CD8-positive, alpha-beta memory T cell (primary cell): ENCODE data around the gene LRTM2. TPM values are rescaled to one million over a fixed set of nuclear protein-coding genes. Genes with fewer than 3 reads are reported as not detected.

Source experiments
- CTCF ChIA-PET: fragments of 350-600 bp; sonication (Branson Sonifier 250); formaldehyde crosslinking; loops from one replicate; lab custom pipeline; 2021; ENCODE audit warnings: antibody characterized with exemption; lab: Charles Lee
- POLR2A ChIA-PET: fragments of 350-600 bp; sonication (Branson Sonifier 250); formaldehyde crosslinking; loops from one replicate; lab custom pipeline; 2021; ENCODE audit warnings: antibody characterized with exemption; lab: Charles Lee
- DNase-seq, 5 donors: peaks; one replicate each; pipeline versions ENCODE4 v3.0.0 to v3.0.0-alpha.2; 2020 to 2022; ENCODE audit warnings: mixed read lengths in 1 of 5
- H3K27ac ChIP-seq: one replicate; pipeline ENCODE4 v1.7.0; 2013; ENCODE audit warnings: low read depth, mild to moderate bottlenecking, low read length, moderate library complexity
- H3K27me3 ChIP-seq: 2 replicates; pipeline ENCODE4 v1.7.0; 2013; ENCODE audit warnings: low read length, mild to moderate bottlenecking; ENCODE audit not compliant: insufficient read depth, poor library complexity, severe bottlenecking
- H3K36me3 ChIP-seq: 2 replicates; pipeline ENCODE4 v1.7.0; 2013; ENCODE audit warnings: mild to moderate bottlenecking, low read length, moderate library complexity; ENCODE audit not compliant: insufficient read depth
- H3K4me1 ChIP-seq: 2 replicates; pipeline ENCODE4 v1.7.0; 2013; ENCODE audit warnings: mild to moderate bottlenecking, low read length, moderate library complexity; ENCODE audit not compliant: insufficient read depth
- H3K4me3 ChIP-seq: 2 replicates; pipeline ENCODE4 v1.7.0; 2013; ENCODE audit warnings: mild to moderate bottlenecking, low read length
- H3K9me3 ChIP-seq: 2 replicates; pipeline ENCODE4 v1.7.0; 2013; ENCODE audit warnings: mild to moderate bottlenecking, low read length
- H3K27ac Mint-ChIP-seq, 8 donors: one replicate each; pipeline ENCODE4 v1.8.0; 2020 to 2021; ENCODE audit warnings: mixed read lengths in 8 of 8, mild to moderate bottlenecking in 6 of 8, inconsistent platforms in 3 of 8, moderate library complexity in 3 of 8
- H3K27me3 Mint-ChIP-seq, 2 donors: one replicate each; pipeline ENCODE4 v1.8.0; 2020 to 2021; ENCODE audit warnings: mixed read lengths in 2 of 2, mild to moderate bottlenecking in 1 of 2, moderate library complexity in 1 of 2
- H3K36me3 Mint-ChIP-seq, 3 donors: one replicate each; pipeline ENCODE4 v1.8.0; 2020 to 2021; ENCODE audit warnings: mixed read lengths in 3 of 3, inconsistent platforms in 1 of 3, mild to moderate bottlenecking in 1 of 3
- H3K4me1 Mint-ChIP-seq, 3 donors: one replicate each; pipeline ENCODE4 v1.8.0; 2020 to 2021; ENCODE audit warnings: mixed read lengths in 3 of 3, inconsistent platforms in 1 of 3, mild to moderate bottlenecking in 1 of 3
- H3K4me3 Mint-ChIP-seq, 7 donors: one replicate each; pipeline ENCODE4 v1.8.0; 2020 to 2021; ENCODE audit warnings: mixed read lengths in 7 of 7, mild to moderate bottlenecking in 6 of 7, moderate library complexity in 4 of 7, inconsistent platforms in 2 of 7
- H3K9me3 Mint-ChIP-seq, 5 donors: one replicate each; pipeline ENCODE4 v1.8.0; 2020 to 2022; ENCODE audit warnings: mixed read lengths in 5 of 5, mild to moderate bottlenecking in 3 of 5, moderate library complexity in 2 of 5, inconsistent platforms in 1 of 5
- polyA plus RNA-seq: library from polyadenylated mRNA; unstranded; fragments of 300-500 nt; fragmentation: Illumina TruSeq; gene quantifications from one replicate; pipeline ENCODE4 v1.2.3, GENCODE V29; 2021
- total RNA-seq, 2 experiments: library from RNA; stranded (reverse); gene quantifications; one replicate each; pipeline ENCODE4 v1.2.3, GENCODE V29; 2021

Gene LRTM2
- total and polyA plus RNA-seq, 3 experiments from 2014 or later = 0.24 TPM; not detected in 2

DNA sequence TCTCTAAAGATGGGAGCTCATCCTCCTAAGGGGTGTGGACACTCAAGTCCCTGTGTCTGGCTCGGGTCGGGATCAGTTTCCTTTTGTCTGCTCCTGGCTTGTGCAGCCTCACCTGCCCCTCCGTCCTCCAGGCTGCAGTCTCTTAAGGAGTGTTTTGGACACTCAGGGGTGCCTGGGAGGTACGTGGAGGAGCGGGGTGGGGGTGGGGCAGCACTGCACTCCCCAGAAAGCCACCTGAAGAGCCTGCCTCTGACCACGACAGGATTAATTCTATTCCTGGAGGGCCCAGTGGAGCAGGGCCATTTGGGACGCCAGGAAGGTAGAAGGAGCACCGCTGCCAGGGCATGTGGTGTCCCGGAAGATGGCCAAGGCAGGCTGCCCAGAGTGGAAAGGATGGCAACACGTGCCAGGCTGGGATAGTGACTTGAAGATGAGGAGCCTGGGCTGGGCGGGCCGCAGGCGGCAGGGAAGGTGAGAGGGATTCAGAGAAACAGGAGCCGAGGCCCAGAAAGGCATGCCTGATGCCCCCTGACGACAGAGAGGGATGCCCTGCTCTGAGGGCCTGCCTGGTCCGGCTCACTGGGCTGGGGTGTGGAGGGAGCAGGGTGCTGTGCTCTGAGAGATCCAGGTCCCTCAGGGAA lies 14.8 kb upstream of the LRTM2 start:
- H3K36me3 ChIP-seq = no peaks in the 10 kb centered on the region
- peaks cover 0 to 2% of the 10 kb centered on the region in 2 donors for H3K27me3 Mint-ChIP-seq
- DNase-seq = peak in 1 of 5 donors; percentile 43
- H3K4me1 Mint-ChIP-seq = peaks cover 13 to 26% (median 18%) of the 10 kb centered on the region in 3 donors
- no peak overlapping the region for H3K27ac ChIP-seq
- peaks cover 6% of the 10 kb centered on the region for H3K4me1 ChIP-seq
- H3K9me3 Mint-ChIP-seq = no peaks in the 10 kb centered on the region
- peak overlapping the region in 2 of 8 donors; percentile 47 to 74 for H3K27ac Mint-ChIP-seq
- ChIA-PET CTCF (interaction anchor here (1.0 to 4.7 kb wide), 2 partner anchors 134 kb away, joined by 3 to 17 read pairs; no protein-coding TSS in a partner anchor), POLR2A (no interaction called here)
- H3K4me3 Mint-ChIP-seq = no peak overlapping the region
- H3K27me3 ChIP-seq = no peaks in the 10 kb centered on the region
- no peaks in the 10 kb centered on the region for H3K9me3 ChIP-seq
- no peak overlapping the region for H3K4me3 ChIP-seq
- H3K36me3 Mint-ChIP-seq = no peaks in the 10 kb centered on the region

DNA sequence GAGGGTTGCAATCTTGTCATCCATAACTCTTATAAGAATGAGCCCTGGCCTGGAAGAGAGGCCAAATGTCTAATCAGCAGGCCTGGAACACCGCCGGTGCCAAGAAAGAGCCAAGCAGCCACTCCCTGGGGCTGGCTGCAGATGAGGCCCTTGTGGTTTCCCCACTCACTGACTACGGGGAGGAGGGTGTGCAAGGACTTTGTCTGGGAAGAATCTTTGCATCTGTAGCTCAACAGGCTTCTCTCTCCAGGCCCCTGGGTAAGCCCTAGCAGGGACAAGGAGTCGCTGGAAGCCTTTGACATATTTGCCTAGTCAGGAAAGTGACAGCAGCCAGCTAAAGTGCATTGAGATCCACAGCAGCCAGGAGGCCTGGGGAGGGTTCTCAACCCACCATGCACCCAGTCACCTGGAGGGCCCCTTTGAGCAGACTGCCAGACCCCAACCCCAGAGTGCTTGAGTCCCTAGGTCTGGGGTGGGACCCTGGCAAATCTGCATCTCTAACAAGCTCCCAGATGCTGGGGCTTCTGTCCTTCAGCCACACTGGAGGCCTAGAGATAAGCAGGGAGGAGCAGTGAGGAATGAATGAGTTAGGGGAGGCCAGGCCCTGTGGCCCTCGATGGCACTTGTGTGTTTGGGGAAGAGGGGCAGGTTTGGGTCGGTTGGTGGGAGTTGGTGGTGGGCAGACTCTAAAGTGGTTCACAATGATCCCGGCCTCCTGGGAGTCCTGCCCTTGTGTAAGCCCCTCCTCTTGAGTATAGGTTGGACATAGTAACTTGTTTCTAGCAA lies 13.9 kb upstream of the LRTM2 start:
- no peaks in the 10 kb centered on the region for H3K9me3 Mint-ChIP-seq
- peak overlapping the region in 4 of 8 donors; percentile 14 to 70 (median 38) for H3K27ac Mint-ChIP-seq
- Histone ChIP-seq H3K4me3 (no peak overlapping the region), H3K9me3 (no peaks in the 10 kb centered on the region), H3K27me3 (no peaks in the 10 kb centered on the region), H3K4me1 (peaks cover 6% of the 10 kb centered on the region), H3K36me3 (no peaks in the 10 kb centered on the region), H3K27ac (no peak overlapping the region)
- H3K36me3 Mint-ChIP-seq = no peaks in the 10 kb centered on the region
- no peak overlapping the region for H3K4me3 Mint-ChIP-seq
- peaks cover 18 to 28% (median 20%) of the 10 kb centered on the region in 3 donors for H3K4me1 Mint-ChIP-seq
- DNase-seq = peak in 1 of 5 donors; percentile 38
- ChIA-PET CTCF (interaction anchor here (1.0 kb wide), 1 partner anchor 133 kb away, joined by 3 read pairs; no protein-coding TSS in a partner anchor), POLR2A (no interaction called here)
- peaks cover 0 to 4% of the 10 kb centered on the region in 2 donors for H3K27me3 Mint-ChIP-seq

GRCh38 chr12:1807087-1807860 lies 13.1 kb upstream of the LRTM2 start:
- Mint-ChIP-seq H3K36me3 (no peaks in the 10 kb centered on the region), H3K27me3 (peaks cover 0 to 4% of the 10 kb centered on the region in 2 donors), H3K4me1 (peaks cover 20 to 36% (median 22%) of the 10 kb centered on the region in 3 donors), H3K4me3 (no peak overlapping the region), H3K9me3 (no peaks in the 10 kb centered on the region), H3K27ac (peak overlapping the region in 4 of 8 donors; percentile 20 to 84 (median 70))
- H3K9me3 ChIP-seq = no peaks in the 10 kb centered on the region
- H3K4me3 ChIP-seq = no peak overlapping the region
- ChIA-PET CTCF (no interaction called here), POLR2A (no interaction called here)
- peak in 1 of 5 donors; percentile 35 for DNase-seq
- no peak overlapping the region for H3K27ac ChIP-seq
- no peaks in the 10 kb centered on the region for H3K36me3 ChIP-seq
- no peaks in the 10 kb centered on the region for H3K27me3 ChIP-seq
- peaks cover 10% of the 10 kb centered on the region for H3K4me1 ChIP-seq

GRCh38 chr12:1808036-1808797 lies 12.1 kb upstream of the LRTM2 start:
- Histone ChIP-seq H3K4me3 (no peak overlapping the region), H3K27ac (no peak overlapping the region), H3K36me3 (no peaks in the 10 kb centered on the region), H3K4me1 (peaks cover 15% of the 10 kb centered on the region), H3K27me3 (no peaks in the 10 kb centered on the region), H3K9me3 (no peaks in the 10 kb centered on the region)
- CTCF ChIA-PET = no interaction called here
- H3K27ac Mint-ChIP-seq = peak overlapping the region in 5 of 8 donors; percentile 75 to 88 (median 82)
- H3K4me1 Mint-ChIP-seq = peaks cover 20 to 37% (median 22%) of the 10 kb centered on the region in 3 donors
- H3K27me3 Mint-ChIP-seq = peaks cover 0 to 4% of the 10 kb centered on the region in 2 donors
- POLR2A ChIA-PET = no interaction called here
- H3K9me3 Mint-ChIP-seq = no peaks in the 10 kb centered on the region
- peak overlapping the region in 3 of 7 donors; percentile 32 to 57 (median 46) for H3K4me3 Mint-ChIP-seq
- DNase-seq = peak in 1 of 5 donors; percentile 41
- H3K36me3 Mint-ChIP-seq = no peaks in the 10 kb centered on the region

DNA sequence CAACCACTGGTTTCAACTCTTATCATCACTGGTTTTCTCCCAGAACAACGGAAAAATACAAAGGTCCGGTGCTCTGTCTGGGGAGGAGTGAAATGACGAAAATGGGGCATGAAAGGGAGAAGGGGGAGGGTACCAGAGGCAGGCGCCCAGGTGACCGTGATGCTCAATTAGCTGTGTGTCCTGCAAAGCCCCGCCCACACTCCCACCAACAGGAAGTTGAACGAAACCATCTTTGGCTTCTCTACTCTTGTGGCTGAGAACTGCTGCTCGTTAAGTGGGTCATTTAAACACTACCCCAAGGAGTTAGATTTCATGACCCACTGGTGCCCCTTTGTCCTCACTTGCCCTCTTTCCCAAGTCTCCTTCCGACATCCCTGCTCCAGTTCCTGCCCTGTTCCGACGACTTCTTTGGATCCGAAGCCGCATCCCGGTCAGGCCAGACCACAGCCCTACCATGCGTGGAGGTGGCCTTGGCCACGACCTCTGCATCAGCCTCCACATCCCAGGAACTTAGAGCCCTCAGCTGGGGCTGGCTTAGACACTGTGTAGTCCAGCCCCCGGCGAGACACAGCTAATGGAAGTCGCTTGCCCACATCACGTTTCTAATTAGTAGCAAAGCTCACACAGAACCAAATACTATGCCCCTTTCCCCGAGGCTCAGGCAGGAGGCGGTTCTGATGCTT lies 11.4 kb upstream of the LRTM2 start:
- Mint-ChIP-seq H3K4me1 (peaks cover 20 to 37% (median 22%) of the 10 kb centered on the region in 3 donors), H3K36me3 (no peaks in the 10 kb centered on the region), H3K27me3 (peaks cover 0 to 8% of the 10 kb centered on the region in 2 donors), H3K9me3 (no peaks in the 10 kb centered on the region), H3K27ac (peak overlapping the region in 6 of 8 donors; percentile 47 to 94 (median 84)), H3K4me3 (peak overlapping the region in 4 of 7 donors; percentile 32 to 57 (median 39))
- CTCF ChIA-PET = interaction anchor here (1.0 kb wide), 1 partner anchor 131 kb away, joined by 4 read pairs; no protein-coding TSS in a partner anchor
- Histone ChIP-seq H3K9me3 (no peaks in the 10 kb centered on the region), H3K27me3 (no peaks in the 10 kb centered on the region), H3K36me3 (no peaks in the 10 kb centered on the region), H3K27ac (no peak overlapping the region), H3K4me3 (no peak overlapping the region), H3K4me1 (peaks cover 15% of the 10 kb centered on the region)
- DNase-seq = peak in 3 of 5 donors; percentile 17 to 43 (median 39)
- POLR2A ChIA-PET = no interaction called here

- no peaks in the 10 kb centered on the region for H3K27me3 ChIP-seq
- ChIA-PET CTCF (interaction anchor here (0.7 to 1.0 kb wide), 2 partner anchors 130 to 131 kb away, joined by 3 to 4 read pairs; no protein-coding TSS in a partner anchor), POLR2A (no interaction called here)
- no peak overlapping the region for H3K27ac ChIP-seq
- Mint-ChIP-seq H3K4me1 (peaks cover 16 to 30% (median 16%) of the 10 kb centered on the region in 3 donors), H3K9me3 (no peaks in the 10 kb centered on the region), H3K27me3 (peaks cover 2 to 12% of the 10 kb centered on the region in 2 donors), H3K27ac (peak overlapping the region in 6 of 8 donors; percentile 10 to 89 (median 74)), H3K36me3 (no peaks in the 10 kb centered on the region), H3K4me3 (peak overlapping the region in 4 of 7 donors; percentile 30 to 70 (median 50))
- H3K36me3 ChIP-seq = no peaks in the 10 kb centered on the region
- no peak overlapping the region for H3K4me3 ChIP-seq
- peak in 1 of 5 donors; percentile 25 for DNase-seq
- H3K9me3 ChIP-seq = no peaks in the 10 kb centered on the region
- peaks cover 13% of the 10 kb centered on the region for H3K4me1 ChIP-seq
Observed at GRCh38 chr12:1809591-1810190, 10.7 kb upstream of the LRTM2 start.
